ENCODE measurements around the gene USP14. TPM values are rescaled to one million over a fixed set of nuclear protein-coding genes. Genes with fewer than 3 reads are reported as not detected.

USP14 gene
- total RNA-seq, 1 experiment from 2014 or later = 73.2 TPM

GRCh38 chr18:250685-251084 is 92.3 kb downstream of the USP14 start:
- DNase-seq = no peak
- Mint-ChIP-seq H3K4me3 (ENCODE audit: low read depth, unreplicated experiment) (no peak overlapping the region), H3K4me1 (ENCODE audit: low read depth, unreplicated experiment) (no peaks in the 10 kb centered on the region), H3K9me3 (ENCODE audit: low read depth, unreplicated experiment) (no peaks in the 10 kb centered on the region), H3K27me3 (ENCODE audit: unreplicated experiment) (no peaks in the 10 kb centered on the region), H3K27ac (ENCODE audit: unreplicated experiment) (no peak overlapping the region), H3K36me3 (ENCODE audit: insufficient read depth, unreplicated experiment) (peaks cover 37% of the 10 kb centered on the region)
- intact Hi-C loops (cut with micrococcal nuclease; ENCODE audit: unreplicated experiment) = no loop called here
- BruUV-seq (replicated peaks) = no TSS peak
- CTCF ChIA-PET = no interaction called here
- no peak for TF ChIP-seq CTCF (IDR thresholded peaks at IDR 0.05; ENCODE audit: unreplicated experiment)

- H3K4me1 Mint-ChIP-seq (ENCODE audit: low read depth, unreplicated experiment) = no peaks in the 10 kb centered on the region
- no peaks in the 10 kb centered on the region for H3K9me3 Mint-ChIP-seq (ENCODE audit: low read depth, unreplicated experiment)
- CTCF ChIA-PET = no interaction called here
- H3K4me3 Mint-ChIP-seq (ENCODE audit: low read depth, unreplicated experiment) = no peak overlapping the region
- peaks cover 31% of the 10 kb centered on the region for H3K36me3 Mint-ChIP-seq (ENCODE audit: insufficient read depth, unreplicated experiment)
- H3K27ac Mint-ChIP-seq (ENCODE audit: unreplicated experiment) = no peak overlapping the region
- no TSS peak for BruUV-seq (replicated peaks)
- no peak for DNase-seq
- H3K27me3 Mint-ChIP-seq (ENCODE audit: unreplicated experiment) = no peaks in the 10 kb centered on the region
- intact Hi-C loops (cut with micrococcal nuclease; ENCODE audit: unreplicated experiment) = no loop called here
- no peak for TF ChIP-seq CTCF (IDR thresholded peaks at IDR 0.05; ENCODE audit: unreplicated experiment)
Measured at GRCh38 chr18:251572-251971, 93.2 kb downstream of the USP14 start.

- DNase-seq = no peak
- TF ChIP-seq CTCF (IDR thresholded peaks at IDR 0.05; ENCODE audit: unreplicated experiment) = no peak
- intact Hi-C loops (cut with micrococcal nuclease; ENCODE audit: unreplicated experiment) = no loop called here
- Mint-ChIP-seq H3K4me3 (ENCODE audit: low read depth, unreplicated experiment) (no peak overlapping the region), H3K9me3 (ENCODE audit: low read depth, unreplicated experiment) (no peaks in the 10 kb centered on the region), H3K27me3 (ENCODE audit: unreplicated experiment) (no peaks in the 10 kb centered on the region), H3K4me1 (ENCODE audit: low read depth, unreplicated experiment) (no peaks in the 10 kb centered on the region), H3K36me3 (ENCODE audit: insufficient read depth, unreplicated experiment) (peaks cover 32% of the 10 kb centered on the region), H3K27ac (ENCODE audit: unreplicated experiment) (no peak overlapping the region)
- CTCF ChIA-PET = no interaction called here
- BruUV-seq (replicated peaks) = no TSS peak
Measured at GRCh38 chr18:253121-253520, 94.8 kb downstream of the USP14 start.

- no TSS peak for BruUV-seq (replicated peaks)
- no peak for DNase-seq
- Mint-ChIP-seq H3K36me3 (ENCODE audit: insufficient read depth, unreplicated experiment) (peaks cover 26% of the 10 kb centered on the region), H3K4me3 (ENCODE audit: low read depth, unreplicated experiment) (no peak overlapping the region), H3K9me3 (ENCODE audit: low read depth, unreplicated experiment) (no peaks in the 10 kb centered on the region), H3K4me1 (ENCODE audit: low read depth, unreplicated experiment) (no peaks in the 10 kb centered on the region), H3K27me3 (ENCODE audit: unreplicated experiment) (no peaks in the 10 kb centered on the region), H3K27ac (ENCODE audit: unreplicated experiment) (no peak overlapping the region)
- no peak for TF ChIP-seq CTCF (IDR thresholded peaks at IDR 0.05; ENCODE audit: unreplicated experiment)
- intact Hi-C loops (cut with micrococcal nuclease; ENCODE audit: unreplicated experiment) = no loop called here
- CTCF ChIA-PET = no interaction called here
Measured at GRCh38 chr18:255171-255570, 96.8 kb downstream of the USP14 start.

- CTCF ChIA-PET = no interaction called here
- no TSS peak for BruUV-seq (replicated peaks)
- Mint-ChIP-seq H3K9me3 (ENCODE audit: low read depth, unreplicated experiment) (no peaks in the 10 kb centered on the region), H3K4me3 (ENCODE audit: low read depth, unreplicated experiment) (no peak overlapping the region), H3K36me3 (ENCODE audit: insufficient read depth, unreplicated experiment) (peaks cover 15% of the 10 kb centered on the region), H3K27ac (ENCODE audit: unreplicated experiment) (no peak overlapping the region), H3K27me3 (ENCODE audit: unreplicated experiment) (no peaks in the 10 kb centered on the region), H3K4me1 (ENCODE audit: low read depth, unreplicated experiment) (peaks cover under 1% of the 10 kb centered on the region)
- intact Hi-C loops (cut with micrococcal nuclease; ENCODE audit: unreplicated experiment) = no loop called here
- DNase-seq = no peak
- no peak for TF ChIP-seq CTCF (IDR thresholded peaks at IDR 0.05; ENCODE audit: unreplicated experiment)
Measured at GRCh38 chr18:260547-260946, 102.2 kb downstream of the USP14 start.

Data from Calu3 (cell line).